H1 (cell line): ENCODE data around the gene CDKL1. TPM values are rescaled to one million over a fixed set of nuclear protein-coding genes. Genes with fewer than 3 reads are reported as not detected.

Experiments used
- E2F6 ChIP-seq: IDR thresholded peaks from 2 replicates; pipeline ENCODE4 v1.6.1; 2012; ENCODE audit warnings: inconsistent platforms
- polyA plus RNA-seq, 7 experiments: library from polyadenylated mRNA; depleted of rRNA in 3 of 7; stranded (reverse) in 5 of 7; unstranded in 2 of 7; fragments of >200 nt in 5 of 7; fragments of 200-250 nt in 2 of 7; gene quantifications; 1 replicate in 5 of 7; 2 replicates in 1 of 7; 4 replicates in 1 of 7; pipeline versions ENCODE4 v1.2.1 to v1.2.3, GENCODE V29; 2011 to 2013; ENCODE audit warnings: missing spikeins in 2 of 7, mixed read lengths in 2 of 7
- total RNA-seq: library from RNA; stranded (reverse); fragmentation: NEBNext Ultra II Directional; extraction: Animal tissue kit (Norgen Biotek cat#: 25700); gene quantifications from 2 replicates; pipeline ENCODE4 v1.2.1, GENCODE V29; 2021

Gene CDKL1
- total and polyA plus RNA-seq, 2 of the 8 experiments (the other 6 are each of a cell fraction or from before 2014, with no cell fraction given): 1.2 to 2.2 TPM

DNA sequence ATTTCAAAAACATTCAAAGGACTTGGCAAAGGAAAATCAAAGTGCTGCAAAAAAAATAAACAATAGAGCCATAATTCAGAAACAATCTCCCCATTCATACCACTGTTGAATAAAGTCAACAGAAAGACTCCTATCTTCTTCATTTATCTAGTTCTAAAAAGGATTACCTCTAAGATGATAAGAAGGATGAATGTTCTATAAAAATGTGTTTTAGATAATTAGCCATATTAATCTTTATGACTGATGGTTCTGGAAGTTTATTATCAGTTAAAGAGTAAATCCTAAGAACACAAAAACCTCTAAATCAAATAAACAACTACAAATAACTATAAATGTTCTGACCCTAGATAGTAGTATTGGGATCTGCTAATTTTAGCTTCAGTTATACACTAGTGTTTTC is 37.8 kb upstream of the CDKL1 start (continued):
- no peak for TF ChIP-seq E2F6
